Trophoblast cell (in vitro differentiated cells and primary cell): ENCODE measurements around the gene LHX1.

Experiments
- DNase-seq, 2 donors: peaks; one replicate each; pipeline ENCODE4 v3.0.0-alpha.2; 2016
- H2AFZ ChIP-seq: 2 replicates; pipeline ENCODE4 v1.6.1; 2013; ENCODE audit warnings: low read length, moderate library complexity, mild to moderate bottlenecking; ENCODE audit not compliant: insufficient read depth, poor library complexity
- H2AK5ac ChIP-seq: 2 replicates; pipeline ENCODE4 v1.6.1; 2013; ENCODE audit warnings: mild to moderate bottlenecking, low read length
- H2BK120ac ChIP-seq: 2 replicates; pipeline ENCODE4 v1.6.1; 2013; ENCODE audit warnings: low read length, mild to moderate bottlenecking, moderate library complexity; ENCODE audit not compliant: insufficient read depth, poor library complexity
- H2BK12ac ChIP-seq: 2 replicates; pipeline ENCODE4 v1.6.1; 2013; ENCODE audit warnings: mild to moderate bottlenecking, low read length, moderate library complexity
- H2BK5ac ChIP-seq: 2 replicates; pipeline ENCODE4 v1.6.1; 2013; ENCODE audit warnings: low read length, low read depth, moderate library complexity, mild to moderate bottlenecking; ENCODE audit not compliant: poor library complexity
- H3K14ac ChIP-seq: 2 replicates; pipeline ENCODE4 v1.6.1; 2013; ENCODE audit warnings: mild to moderate bottlenecking, low read length
- H3K18ac ChIP-seq: 2 replicates; pipeline ENCODE4 v1.6.1; 2013; ENCODE audit warnings: mild to moderate bottlenecking, low read length
- H3K23ac ChIP-seq: 2 replicates; pipeline ENCODE4 v1.6.1; 2013; ENCODE audit warnings: low read length
- H3K27ac ChIP-seq: 2 replicates; pipeline ENCODE4 v1.5.1; 2013; ENCODE audit warnings: low read depth, mild to moderate bottlenecking, inconsistent platforms, low read length, moderate library complexity
- H3K27me3 ChIP-seq: 2 replicates; pipeline ENCODE4 v1.6.1; 2013; ENCODE audit warnings: inconsistent platforms, mild to moderate bottlenecking, low read length, moderate library complexity; ENCODE audit not compliant: insufficient read depth
- H3K36me3 ChIP-seq, 2 experiments: 1 replicate in 1 of 2; 2 replicates in 1 of 2; pipeline ENCODE4 v1.6.1; 2013; ENCODE audit warnings: low read length in 2 of 2, mild to moderate bottlenecking in 2 of 2, moderate library complexity in 1 of 2; ENCODE audit not compliant: insufficient read depth in 2 of 2, control insufficient read depth in 1 of 2
- H3K4ac ChIP-seq: 2 replicates; pipeline ENCODE4 v1.6.1; 2013; ENCODE audit warnings: low read depth, mild to moderate bottlenecking, low read length, moderate library complexity
- H3K4me1 ChIP-seq, 2 experiments: 1 replicate in 1 of 2; 2 replicates in 1 of 2; pipeline ENCODE4 v1.6.1; 2013; ENCODE audit warnings: low read length in 2 of 2, mild to moderate bottlenecking in 2 of 2, moderate library complexity in 1 of 2; ENCODE audit not compliant: insufficient read depth in 2 of 2, control insufficient read depth in 1 of 2
- H3K4me2 ChIP-seq: 2 replicates; pipeline ENCODE4 v1.6.1; 2013; ENCODE audit warnings: inconsistent platforms, mild to moderate bottlenecking, low read length, moderate library complexity
- H3K4me3 ChIP-seq: 2 replicates; pipeline ENCODE4 v1.5.1; 2013; ENCODE audit warnings: mild to moderate bottlenecking, low read depth, low read length, inconsistent platforms
- H3K79me1 ChIP-seq: one replicate; pipeline ENCODE4 v1.6.1; 2013; ENCODE audit warnings: low read length
- H3K79me2 ChIP-seq: 2 replicates; pipeline ENCODE4 v1.6.1; 2013; ENCODE audit warnings: low read length, mild to moderate bottlenecking; ENCODE audit not compliant: control insufficient read depth, insufficient read depth, poor library complexity
- H3K9ac ChIP-seq: 2 replicates; pipeline ENCODE4 v1.6.1; 2013; ENCODE audit warnings: mild to moderate bottlenecking, low read length
- H3K9me3 ChIP-seq: 2 replicates; pipeline ENCODE4 v1.6.1; 2013; ENCODE audit warnings: low read depth, mild to moderate bottlenecking, control low read depth, inconsistent platforms, low read length; ENCODE audit not compliant: insufficient read depth
- H4K12ac ChIP-seq: 2 replicates; pipeline ENCODE4 v1.6.1; 2013; ENCODE audit warnings: low read depth, mild to moderate bottlenecking, low read length, moderate library complexity
- H4K8ac ChIP-seq: 2 replicates; pipeline ENCODE4 v1.6.1; 2013; ENCODE audit warnings: low read depth, mild to moderate bottlenecking, low read length, moderate library complexity
- H4K91ac ChIP-seq: one replicate; pipeline ENCODE4 v1.6.1; 2013; ENCODE audit warnings: low read depth, mild to moderate bottlenecking, low read length, moderate library complexity
- WGBS: extraction: QIAGEN DNeasy Blood & Tissue Kit; methylation state at CpG from one replicate; pipeline ENCODE4 v1.1.7; 2013; ENCODE audit warnings: missing lambda C conversion rate; ENCODE audit not compliant: insufficient read length, insufficient coverage; ENCODE audit errors: extremely low coverage; 5-methylcytosine and 5-hydroxymethylcytosine counted together

Gene LHX1

DNA sequence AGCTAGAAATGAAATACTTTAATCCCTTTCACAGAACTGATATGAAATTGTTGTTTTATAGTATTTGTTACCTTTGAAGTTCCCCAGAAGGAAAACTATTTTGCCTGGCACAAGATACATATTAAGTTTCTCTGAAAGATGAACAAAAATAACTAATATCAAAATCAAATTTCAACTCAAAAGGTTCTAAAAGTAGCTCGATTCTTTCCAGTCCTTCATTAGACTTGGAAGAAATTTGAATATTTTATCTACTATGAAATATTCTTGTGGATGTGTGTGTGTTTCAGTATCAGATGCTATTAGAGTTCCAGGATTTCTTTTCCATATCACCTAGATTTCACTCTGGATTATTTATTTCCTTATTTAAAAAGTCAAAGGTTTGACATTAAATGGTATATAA is 7.9 kb downstream of the LHX1 start:
- H2AFZ ChIP-seq, result no peak overlapping the region
- no CpG with 5 or more reads among the region's 1 CpG for WGBS
- H4K8ac ChIP-seq, result no peak overlapping the region
- H3K27me3 ChIP-seq, result peaks cover 64% of the 10 kb centered on the region
- H2BK5ac ChIP-seq, result no peak overlapping the region
- peaks cover 14% of the 10 kb centered on the region for H3K9me3 ChIP-seq
- no peak overlapping the region for H3K23ac ChIP-seq
- H3K4ac ChIP-seq, result no peak overlapping the region
- no peak overlapping the region for H4K12ac ChIP-seq
- no peak overlapping the region for H3K4me3 ChIP-seq
- no peak overlapping the region for H4K91ac ChIP-seq
- H3K4me2 ChIP-seq, result no peak overlapping the region
- peaks cover 9% of the 10 kb centered on the region for H3K79me1 ChIP-seq
- H2BK120ac ChIP-seq, result no peak overlapping the region
- H3K18ac ChIP-seq, result no peak overlapping the region
- H3K14ac ChIP-seq, result no peak overlapping the region
- H3K4me1 ChIP-seq, result peaks cover 17 to 23% of the 10 kb centered on the region in 2 experiments
- H2BK12ac ChIP-seq, result no peak overlapping the region
- no peak overlapping the region for H2AK5ac ChIP-seq
- H3K27ac ChIP-seq, result no peak overlapping the region
- no peaks in the 10 kb centered on the region for H3K36me3 ChIP-seq
- H3K9ac ChIP-seq, result no peak overlapping the region
- H3K79me2 ChIP-seq, result peaks cover 5% of the 10 kb centered on the region
- DNase-seq, result no peak

DNA sequence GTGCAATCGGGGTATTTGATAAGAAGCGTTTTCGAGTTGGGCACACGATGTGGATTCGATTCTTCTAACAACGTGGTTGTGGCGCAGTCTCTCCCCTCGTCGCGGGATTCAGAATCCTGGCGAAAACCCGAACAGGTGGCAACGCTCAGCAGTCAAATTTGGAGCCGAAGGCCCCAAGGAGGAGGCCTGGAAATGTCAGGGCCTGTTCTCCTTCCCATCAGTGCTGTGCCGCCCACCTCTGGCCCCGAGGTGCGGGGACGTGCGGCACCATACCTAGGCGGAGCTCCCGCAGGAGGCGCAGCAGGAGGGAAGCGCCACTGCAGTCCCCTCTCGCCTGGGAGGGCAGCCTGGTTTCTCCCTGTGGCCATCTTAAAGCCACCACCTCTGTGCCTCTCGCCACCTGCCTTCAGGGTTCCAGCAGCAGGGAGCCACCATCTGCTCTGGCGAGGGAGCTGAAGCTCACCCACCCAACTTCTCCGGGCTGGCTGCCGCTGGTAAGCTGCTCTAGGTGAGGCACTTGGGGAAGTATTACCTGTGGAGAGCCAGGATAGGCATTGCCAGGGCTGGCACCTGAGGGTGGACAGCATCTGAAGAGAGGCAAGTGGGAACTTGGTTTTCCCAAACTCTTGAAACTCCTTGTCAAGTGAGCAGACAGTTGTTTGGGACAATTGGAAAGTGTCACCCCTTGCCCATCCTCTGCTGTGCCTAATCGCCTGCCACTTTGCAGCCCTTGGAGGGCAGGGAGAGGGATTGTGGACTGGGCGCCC is 8.9 kb downstream of the LHX1 start:
- H3K27ac ChIP-seq, result no peak overlapping the region
- no peak overlapping the region for H4K12ac ChIP-seq
- H3K79me2 ChIP-seq, result peaks cover 5% of the 10 kb centered on the region
- H2BK12ac ChIP-seq, result no peak overlapping the region
- no peak overlapping the region for H4K91ac ChIP-seq
- no peak overlapping the region for H3K23ac ChIP-seq
- H3K9me3 ChIP-seq, result peaks cover 11% of the 10 kb centered on the region
- no peaks in the 10 kb centered on the region for H3K36me3 ChIP-seq
- H3K4ac ChIP-seq, result no peak overlapping the region
- DNase-seq, result no peak
- H3K9ac ChIP-seq, result no peak overlapping the region
- H3K4me3 ChIP-seq, result no peak overlapping the region
- no peak overlapping the region for H2AK5ac ChIP-seq
- H3K4me1 ChIP-seq, result peaks cover 17 to 24% of the 10 kb centered on the region in 2 experiments
- H2BK120ac ChIP-seq, result no peak overlapping the region
- no peak overlapping the region for H3K4me2 ChIP-seq
- H2BK5ac ChIP-seq, result no peak overlapping the region
- H3K27me3 ChIP-seq, result peaks cover 54% of the 10 kb centered on the region
- H4K8ac ChIP-seq, result no peak overlapping the region
- WGBS, result no CpG with 5 or more reads among the region's 30 CpGs
- H3K14ac ChIP-seq, result no peak overlapping the region
- H2AFZ ChIP-seq, result no peak overlapping the region
- H3K18ac ChIP-seq, result no peak overlapping the region
- peaks cover 9% of the 10 kb centered on the region for H3K79me1 ChIP-seq

GRCh38 chr17:36946726-36947091 is 9.4 kb downstream of the LHX1 start:
- DNase-seq, result no peak
- Histone ChIP-seq H3K36me3 (no peaks in the 10 kb centered on the region), H3K4ac (no peak overlapping the region), H3K79me1 (peaks cover 9% of the 10 kb centered on the region), H3K23ac (no peak overlapping the region), H2AFZ (no peak overlapping the region), H3K27ac (no peak overlapping the region), H3K4me3 (no peak overlapping the region), H3K79me2 (peaks cover 5% of the 10 kb centered on the region), H2BK12ac (no peak overlapping the region), H2BK5ac (no peak overlapping the region), H3K9ac (no peak overlapping the region), H3K18ac (no peak overlapping the region), H3K27me3 (peaks cover 48% of the 10 kb centered on the region), H3K4me2 (no peak overlapping the region), H3K4me1 (peaks cover 17 to 24% of the 10 kb centered on the region in 2 experiments), H3K14ac (no peak overlapping the region), H2AK5ac (no peak overlapping the region), H4K91ac (no peak overlapping the region), H2BK120ac (no peak overlapping the region), H4K12ac (no peak overlapping the region), H3K9me3 (peaks cover 7% of the 10 kb centered on the region), H4K8ac (no peak overlapping the region)
- no CpG with 5 or more reads among the region's 2 CpGs for WGBS

DNA sequence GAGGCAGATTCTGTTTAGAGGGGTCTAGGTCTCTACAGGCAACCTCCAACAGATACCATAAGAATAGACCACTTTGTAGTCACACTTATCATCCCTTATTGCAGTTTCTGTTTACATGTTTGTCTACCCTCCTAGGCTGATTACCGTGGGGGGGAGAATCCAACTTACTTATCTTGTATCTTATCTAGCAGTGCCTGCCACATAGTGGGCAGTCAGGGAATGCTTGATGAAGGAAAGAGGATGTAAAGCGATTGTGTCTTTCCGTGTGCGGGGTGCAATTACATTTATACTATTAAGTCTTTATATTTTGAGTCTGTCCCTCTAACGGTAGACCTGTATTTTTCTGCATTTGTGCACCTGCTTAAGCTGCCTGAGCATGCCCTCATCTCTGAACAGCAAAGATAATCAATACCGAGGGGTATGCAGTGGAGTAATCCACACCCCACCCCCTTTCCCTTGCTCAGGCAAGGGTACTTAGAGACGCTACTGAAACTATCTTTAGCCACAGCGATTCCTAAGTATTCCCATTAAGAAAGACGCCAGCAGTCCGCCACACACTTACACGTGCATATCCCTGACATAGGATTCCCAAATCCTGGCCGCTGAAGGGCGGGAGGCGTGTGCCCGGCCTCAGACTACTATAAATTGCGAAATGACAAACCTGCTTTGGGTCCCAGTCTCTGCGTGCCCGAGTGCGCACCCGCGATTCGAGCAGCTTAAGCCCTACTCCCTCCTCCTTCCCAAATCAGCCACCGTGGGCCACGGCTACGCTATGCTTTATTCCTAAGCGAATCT is 10.8 kb downstream of the LHX1 start:
- Histone ChIP-seq H2BK5ac (no peak overlapping the region), H2BK12ac (no peak overlapping the region), H2AK5ac (no peak overlapping the region), H4K12ac (peak overlapping the region; percentile 13), H3K18ac (peak overlapping the region; percentile 34), H3K14ac (peak overlapping the region; percentile 28), H3K4me2 (peak overlapping the region; percentile 91), H2AFZ (peak overlapping the region; percentile 87), H3K27ac (no peak overlapping the region), H3K36me3 (peaks cover 3 to 5% of the 10 kb centered on the region in 2 experiments), H3K9ac (no peak overlapping the region), H2BK120ac (no peak overlapping the region), H3K79me1 (peaks cover 9% of the 10 kb centered on the region), H4K8ac (peak overlapping the region; percentile 88), H3K4ac (no peak overlapping the region), H3K79me2 (peaks cover 5% of the 10 kb centered on the region), H3K9me3 (peaks cover 3% of the 10 kb centered on the region), H3K23ac (no peak overlapping the region), H3K27me3 (peaks cover 34% of the 10 kb centered on the region), H4K91ac (peak overlapping the region; percentile 38), H3K4me1 (peaks cover 7 to 13% of the 10 kb centered on the region in 2 experiments), H3K4me3 (peak overlapping the region; percentile 75)
- no CpG with 5 or more reads among the region's 26 CpGs for whole genome bisulfite sequencing
- no peak for DNase-seq
